Astrocyte of the spinal cord (primary cell): Measurements from ENCODE around the gene MPP3.
"Not testable (repeated sequence)": the region's sequence is repeated elsewhere in the genome, so short reads cannot be mapped to it uniquely, and the experiment has no call there.

Experiments
- DNase-seq: peaks from one replicate; pipeline ENCODE4 v3.0.0; 2011; ENCODE audit warnings: low read depth, low spot score
- H3K4me3 ChIP-seq: 2 replicates; pipeline ENCODE4 v1.5.1; 2011; ENCODE audit warnings: low read depth, mild to moderate bottlenecking, low read length, moderate library complexity
- CTCF ChIP-seq: IDR thresholded peaks from 2 replicates; pipeline ENCODE4 v1.5.1; 2012; ENCODE audit warnings: low read depth, mild to moderate bottlenecking, low read length, inconsistent platforms
- in situ Hi-C: cut with HindIII; loops from 2 replicates; pipeline ENCODE4 v1.10.0; 2017; ENCODE audit warnings: low sequenced_read_pairs

The MPP3 gene

GRCh38 chr17:43845766-43846165 lies 12.8 kb upstream of the MPP3 start:
- DNase-seq = no peak
- in situ Hi-C loops = no loop called here
- H3K4me3 ChIP-seq = no peak overlapping the region
- TF ChIP-seq CTCF = no peak

DNA sequence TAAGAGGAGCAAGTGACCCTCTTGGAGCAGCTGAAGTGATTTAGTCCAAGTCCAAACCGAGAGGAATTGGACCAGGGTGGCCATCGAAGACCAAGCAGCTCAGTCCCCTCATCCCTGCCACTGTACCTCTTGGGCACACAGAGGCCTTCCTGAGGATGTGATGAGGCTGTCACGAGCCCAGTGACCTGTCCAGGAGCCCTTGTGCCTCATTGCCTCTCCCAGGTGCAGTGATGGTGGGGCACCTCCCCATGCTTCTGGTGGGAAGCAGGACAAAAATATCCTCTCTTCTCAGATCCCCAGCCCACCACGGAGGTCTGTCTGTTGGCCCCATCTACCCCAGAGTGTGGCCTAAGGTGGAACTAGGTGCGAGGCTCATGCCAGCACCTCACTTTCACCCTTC lies 11.3 kb upstream of the MPP3 start:
- no peak for TF ChIP-seq CTCF
- in situ Hi-C loops = no loop called here

GRCh38 chr17:43842975-43843325 lies 10.0 kb upstream of the MPP3 start:
- no peak overlapping the region for H3K4me3 ChIP-seq
- no peak for TF ChIP-seq CTCF
- DNase-seq = no peak
- in situ Hi-C loops = no loop called here

More for the DNA sequence above, 11.3 kb upstream of the MPP3 start:
- no peak for DNase-seq
- no peak overlapping the region for H3K4me3 ChIP-seq

- DNase-seq, in situ Hi-C loops, H3K4me3 ChIP-seq: not testable (repeated sequence)
Measured at GRCh38 chr17:43842091-43842974, 9.4 kb upstream of the MPP3 start.

- in situ Hi-C loops = no loop called here
- no peak for DNase-seq
- H3K4me3 ChIP-seq = no peak overlapping the region
- TF ChIP-seq CTCF = no peak
Measured at GRCh38 chr17:43841282-43841681, 8.3 kb upstream of the MPP3 start.

DNA sequence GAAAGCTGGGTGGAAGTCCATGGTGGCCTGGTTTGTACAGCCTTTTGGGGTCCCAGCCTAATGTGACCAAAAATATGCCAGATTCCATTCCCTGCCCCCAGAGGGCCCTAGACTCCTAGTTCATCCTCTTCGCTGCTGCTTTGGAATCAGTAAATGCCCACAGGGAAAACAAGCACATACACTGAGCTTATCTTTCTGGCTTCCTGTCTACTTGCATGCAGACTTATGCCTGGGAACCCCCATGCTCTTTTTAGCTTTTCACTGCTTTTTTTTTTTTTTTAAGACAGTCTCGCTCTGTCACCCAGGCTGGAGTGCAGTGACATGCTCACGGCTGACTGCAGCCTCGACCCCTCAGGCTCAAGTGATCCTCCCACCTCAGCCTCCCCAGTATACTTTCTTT lies 7.9 kb upstream of the MPP3 start:
- TF ChIP-seq CTCF = peak; percentile 34
- in situ Hi-C loops = no loop called here
- no peak overlapping the region for H3K4me3 ChIP-seq
- DNase-seq = no peak

DNA sequence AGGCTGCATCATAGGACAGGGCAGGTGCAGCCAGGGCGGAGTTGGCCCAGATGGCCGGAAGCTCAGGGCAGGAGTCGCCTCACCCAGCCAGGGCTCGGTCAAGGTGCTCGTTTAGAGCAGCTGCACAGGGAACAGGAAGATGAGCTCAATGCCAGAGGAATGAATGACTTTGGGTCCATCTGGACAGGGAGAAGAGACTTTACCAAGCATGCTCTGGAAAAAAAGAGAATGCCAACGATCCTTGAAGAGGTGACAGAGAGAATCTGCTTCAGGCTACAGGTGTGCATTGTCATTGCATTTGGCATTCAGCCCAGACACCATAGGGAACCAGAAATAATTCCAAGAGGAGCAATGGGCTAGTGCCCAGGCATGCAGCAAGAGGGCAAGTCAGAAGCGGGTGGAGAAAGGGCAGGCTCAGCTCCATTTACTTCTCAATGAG lies 6.7 kb upstream of the MPP3 start:
- DNase-seq = no peak
- in situ Hi-C loops = no loop called here
- H3K4me3 ChIP-seq = no peak overlapping the region
- no peak for TF ChIP-seq CTCF
